GM13977 (cell line): ENCODE results near the gene SLAMF9.

Source experiments
- DNase-seq: peaks from one replicate; pipeline ENCODE4 v3.0.0; 2012; ENCODE audit warnings: low spot score
- CTCF ChIP-seq: IDR thresholded peaks from 2 replicates; pipeline ENCODE4 v1.5.1; 2012; ENCODE audit warnings: mild to moderate bottlenecking, control low read depth; ENCODE audit not compliant: insufficient read depth; ENCODE audit errors: extremely low read depth, missing control alignments
- in situ Hi-C: fragments of 300-500 bp; cut with MboI; formaldehyde crosslinking; loops from one replicate; pipeline ENCODE4 v1.12.0; 2022; ENCODE audit warnings: low sequenced_read_pairs, low pct_unique_long_range_greater_than_20kb, mixed read lengths, inconsistent platforms; ENCODE audit not compliant: unreplicated experiment

SLAMF9 gene

GRCh38 chr1:159944623-159945455, 9.2 kb downstream of the SLAMF9 start:
- DNase-seq = no peak
- in situ Hi-C loops = no loop called here
- no peak for TF ChIP-seq CTCF

- in situ Hi-C loops = no loop called here
- DNase-seq = peak; percentile 31
- no peak for TF ChIP-seq CTCF
Measured at GRCh38 chr1:159943908-159944622, 10.0 kb downstream of the SLAMF9 start.

- in situ Hi-C loops = no loop called here
- no peak for DNase-seq
- no peak for TF ChIP-seq CTCF
Measured at GRCh38 chr1:159943278-159943640, 10.8 kb downstream of the SLAMF9 start.

GRCh38 chr1:159942632-159943277, 11.3 kb downstream of the SLAMF9 start:
- DNase-seq = no peak
- TF ChIP-seq CTCF = no peak
- in situ Hi-C loops = no loop called here

- DNase-seq = no peak
- in situ Hi-C loops = no loop called here
- TF ChIP-seq CTCF = no peak
Measured at GRCh38 chr1:159941591-159942560, 12.2 kb downstream of the SLAMF9 start.

GRCh38 chr1:159941141-159941540, 12.9 kb downstream of the SLAMF9 start:
- TF ChIP-seq CTCF = no peak
- in situ Hi-C loops = no loop called here
- DNase-seq = no peak
